Measurements from ENCODE around the gene ADARB1. TPM values are rescaled to one million over a fixed set of nuclear protein-coding genes. Genes with fewer than 3 reads are reported as not detected.

Gene ADARB1
- polyA plus RNA-seq, 3 donors = 0.40 to 2.6 (median 1.0) TPM

- Histone ChIP-seq H3K27ac (ENCODE audit: low read depth in 1 of 2, low read length in 2 of 2) (no peak overlapping the region), H3K4me1 (ENCODE audit: control insufficient read depth in 1 of 2, insufficient read depth in 2 of 2, low read length in 2 of 2) (no peaks in the 10 kb centered on the region), H3K27me3 (ENCODE audit: control insufficient read depth in 2 of 2, insufficient read depth in 2 of 2, low read length in 2 of 2) (no peaks in the 10 kb centered on the region), H3K9me3 (replicated peaks in 1 of 2; ENCODE audit: control insufficient read depth in 1 of 2, insufficient read depth in 1 of 2, low read length in 2 of 2) (peaks cover 0 to 7% of the 10 kb centered on the region in 2 donors), H3K9ac (ENCODE audit: insufficient read depth, low read length, poor library complexity, severe bottlenecking) (no peak overlapping the region), H3K79me2 (ENCODE audit: insufficient read depth, low read length) (no peaks in the 10 kb centered on the region), H3K36me3 (replicated peaks in 1 of 2; ENCODE audit: control insufficient read depth in 1 of 2, insufficient read depth in 2 of 2, low read length in 2 of 2) (no peaks in the 10 kb centered on the region), H3K4me2 (replicated peaks; ENCODE audit: extremely low read depth, low read length, poor library complexity, severe bottlenecking) (no peak overlapping the region), H3K4me3 (replicated peaks in 1 of 3; ENCODE audit: low read depth in 2 of 3, low read length in 3 of 3) (no peak overlapping the region), H2AFZ (ENCODE audit: insufficient read depth, low read depth, low read length, poor library complexity, severe bottlenecking) (no peak overlapping the region), H4K20me1 (ENCODE audit: insufficient read depth, low read length) (no peaks in the 10 kb centered on the region)
- no peak for DNase-seq
- H3K9me3 Mint-ChIP-seq = peaks cover 2 to 22% (median 10%) of the 10 kb centered on the region in 7 donors
- peaks cover 0 to 5% (median 0%) of the 10 kb centered on the region in 3 donors for H3K27me3 Mint-ChIP-seq (ENCODE audit: low read depth in 3 of 3)
- TF ChIP-seq CTCF (IDR thresholded peaks at IDR 0.05) = no peak
- 100% methylated on average over 1 of the region's 7 CpGs for WGBS (ENCODE audit: insufficient coverage)
- peaks cover 5% of the 10 kb centered on the region for H3K4me1 Mint-ChIP-seq
- no peak overlapping the region for H3K27ac Mint-ChIP-seq
- no peaks in the 10 kb centered on the region for H3K36me3 Mint-ChIP-seq
- intact Hi-C loops (cut with micrococcal nuclease) = no loop called here
- H3K4me3 Mint-ChIP-seq = no peak overlapping the region
These were observed 163.0 kb downstream of the ADARB1 start for GRCh38 chr21:45237401-45237800.

- intact Hi-C loops (cut with micrococcal nuclease) = no loop called here
- no peak overlapping the region for H3K27ac Mint-ChIP-seq
- no peak for TF ChIP-seq CTCF (IDR thresholded peaks at IDR 0.05)
- Histone ChIP-seq H4K20me1 (ENCODE audit: insufficient read depth, low read length) (no peaks in the 10 kb centered on the region), H3K36me3 (replicated peaks in 1 of 2; ENCODE audit: control insufficient read depth in 1 of 2, insufficient read depth in 2 of 2, low read length in 2 of 2) (no peaks in the 10 kb centered on the region), H2AFZ (ENCODE audit: insufficient read depth, low read depth, low read length, poor library complexity, severe bottlenecking) (no peak overlapping the region), H3K4me3 (replicated peaks in 1 of 3; ENCODE audit: low read depth in 2 of 3, low read length in 3 of 3) (no peak overlapping the region), H3K9ac (ENCODE audit: insufficient read depth, low read length, poor library complexity, severe bottlenecking) (no peak overlapping the region), H3K4me2 (replicated peaks; ENCODE audit: extremely low read depth, low read length, poor library complexity, severe bottlenecking) (no peak overlapping the region), H3K9me3 (replicated peaks in 1 of 2; ENCODE audit: control insufficient read depth in 1 of 2, insufficient read depth in 1 of 2, low read length in 2 of 2) (peaks cover 10% of the 10 kb centered on the region in 2 donors), H3K27ac (ENCODE audit: low read depth in 1 of 2, low read length in 2 of 2) (no peak overlapping the region), H3K79me2 (ENCODE audit: insufficient read depth, low read length) (no peaks in the 10 kb centered on the region), H3K27me3 (ENCODE audit: control insufficient read depth in 2 of 2, insufficient read depth in 2 of 2, low read length in 2 of 2) (no peaks in the 10 kb centered on the region), H3K4me1 (ENCODE audit: control insufficient read depth in 1 of 2, insufficient read depth in 2 of 2, low read length in 2 of 2) (no peaks in the 10 kb centered on the region)
- no peak for DNase-seq
- peaks cover 0 to 13% (median 3%) of the 10 kb centered on the region in 3 donors for H3K27me3 Mint-ChIP-seq (ENCODE audit: low read depth in 3 of 3)
- 67% methylated on average over 1 of the region's 3 CpGs for WGBS (ENCODE audit: insufficient coverage)
- peaks cover 3% of the 10 kb centered on the region for H3K4me1 Mint-ChIP-seq
- peaks cover 6 to 42% (median 30%) of the 10 kb centered on the region in 7 donors for H3K9me3 Mint-ChIP-seq
- no peaks in the 10 kb centered on the region for H3K36me3 Mint-ChIP-seq
- no peak overlapping the region for H3K4me3 Mint-ChIP-seq
These were observed 167.0 kb downstream of the ADARB1 start for GRCh38 chr21:45241357-45241756.

Measured in CD14-positive monocyte (primary cell).